GM23338 (cell line): ENCODE results near the gene GNG4. TPM values are rescaled to one million over a fixed set of nuclear protein-coding genes. Genes with fewer than 3 reads are reported as not detected.

Experiments
- CREB1 ChIP-seq: fragments of 250-450 bp; sonication (Bioruptor Pico); IDR thresholded peaks from 2 replicates; pipeline ENCODE4 v1.5.0; 2020; ENCODE audit warnings: low read depth, mild to moderate bottlenecking, moderate library complexity
- EZH2phosphoT487 ChIP-seq: fragments of 200-600 bp; sonication (generic); IDR thresholded peaks from one replicate; pipeline ENCODE4 v1.8.1; 2018; ENCODE audit warnings: antibody characterized with exemption; ENCODE audit not compliant: unreplicated experiment
- JUNB ChIP-seq: IDR thresholded peaks from one replicate; pipeline ENCODE4 v1.6.1; 2016; ENCODE audit warnings: antibody characterized with exemption; ENCODE audit not compliant: unreplicated experiment
- NANOG ChIP-seq: IDR thresholded peaks from 2 replicates; pipeline ENCODE4 v1.6.1; 2016; ENCODE audit warnings: antibody characterized with exemption, borderline replicate concordance
- POLR2AphosphoS5 ChIP-seq: IDR thresholded peaks from 2 replicates; pipeline ENCODE4 v1.6.1; 2016; ENCODE audit warnings: antibody characterized with exemption, low read depth
- STAT1 ChIP-seq: IDR thresholded peaks from one replicate; pipeline ENCODE4 v1.6.1; 2016; ENCODE audit warnings: antibody characterized with exemption; ENCODE audit not compliant: unreplicated experiment
- ZNF114 ChIP-seq: fragments of 250-450 bp; sonication (Bioruptor Pico); IDR thresholded peaks from 2 replicates; pipeline ENCODE4 v1.5.0; 2020; ENCODE audit warnings: mild to moderate bottlenecking, moderate library complexity
- ZNF331 ChIP-seq: fragments of 250-450 bp; sonication (Bioruptor Pico); IDR thresholded peaks from 2 replicates; pipeline ENCODE4 v1.5.0; 2020; ENCODE audit warnings: low read depth, mild to moderate bottlenecking, moderate library complexity
- polyA plus RNA-seq: library from polyadenylated mRNA; unstranded; fragments of >200 nt; fragmentation: Nextera tagmentation; extraction: Ambion mirVana; gene quantifications from 2 replicates; pipeline ENCODE4 v1.2.1, GENCODE V29; 2016
- total RNA-seq: library from RNA; depleted of rRNA; stranded (reverse); fragments of >200 nt; shearing (Covaris generic); gene quantifications from 2 replicates; pipeline ENCODE4 v1.2.3, GENCODE V29; 2014
- TF ChIP-seq, protein P1 (sequence below): fragments of 250-450 bp; sonication (Bioruptor Pico); IDR thresholded peaks from 2 replicates; pipeline ENCODE4 v1.5.0; 2020; ENCODE audit warnings: mild to moderate bottlenecking, moderate library complexity
- TF ChIP-seq, protein P2 (sequence below): IDR thresholded peaks from one replicate; pipeline ENCODE4 v1.6.1; 2018; ENCODE audit warnings: antibody characterized with exemption; ENCODE audit not compliant: unreplicated experiment
- TF ChIP-seq, protein P3 (sequence below), 2 experiments: fragments of 200-600 bp in 1 of 2; sonication (generic) in 1 of 2; conservative IDR thresholded peaks; 2 replicates each; pipeline versions ENCODE4 v1.5.1 to v1.6.1; 2016 to 2017; ENCODE audit warnings: antibody characterized with exemption in 2 of 2, low read depth in 2 of 2, mild to moderate bottlenecking in 2 of 2, moderate library complexity in 1 of 2

GNG4 gene
- total and polyA plus RNA-seq, 2 experiments from 2014 or later, result 40.2 to 49.2 TPM

DNA sequence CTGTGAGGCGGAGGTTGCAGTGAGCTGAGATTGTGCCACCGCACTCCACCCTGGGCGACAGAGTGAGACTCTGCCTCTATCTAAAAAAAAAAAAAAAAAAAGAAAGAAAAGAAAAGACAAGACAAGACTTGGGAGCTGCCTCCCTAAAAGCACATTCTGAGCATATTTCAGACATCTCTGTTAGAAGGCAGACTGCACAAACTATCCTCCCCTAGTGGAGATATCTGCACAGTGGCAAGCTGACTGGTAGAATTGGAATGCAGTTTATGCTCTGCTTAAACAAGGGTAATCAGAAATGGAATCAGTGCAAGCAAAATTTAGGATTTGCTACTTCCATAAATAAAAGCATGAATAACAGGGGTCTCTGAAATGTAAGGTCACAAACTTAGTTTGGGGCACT is 31.8 kb downstream of the GNG4 start (continued):
- TF ChIP-seq, protein P1, sequence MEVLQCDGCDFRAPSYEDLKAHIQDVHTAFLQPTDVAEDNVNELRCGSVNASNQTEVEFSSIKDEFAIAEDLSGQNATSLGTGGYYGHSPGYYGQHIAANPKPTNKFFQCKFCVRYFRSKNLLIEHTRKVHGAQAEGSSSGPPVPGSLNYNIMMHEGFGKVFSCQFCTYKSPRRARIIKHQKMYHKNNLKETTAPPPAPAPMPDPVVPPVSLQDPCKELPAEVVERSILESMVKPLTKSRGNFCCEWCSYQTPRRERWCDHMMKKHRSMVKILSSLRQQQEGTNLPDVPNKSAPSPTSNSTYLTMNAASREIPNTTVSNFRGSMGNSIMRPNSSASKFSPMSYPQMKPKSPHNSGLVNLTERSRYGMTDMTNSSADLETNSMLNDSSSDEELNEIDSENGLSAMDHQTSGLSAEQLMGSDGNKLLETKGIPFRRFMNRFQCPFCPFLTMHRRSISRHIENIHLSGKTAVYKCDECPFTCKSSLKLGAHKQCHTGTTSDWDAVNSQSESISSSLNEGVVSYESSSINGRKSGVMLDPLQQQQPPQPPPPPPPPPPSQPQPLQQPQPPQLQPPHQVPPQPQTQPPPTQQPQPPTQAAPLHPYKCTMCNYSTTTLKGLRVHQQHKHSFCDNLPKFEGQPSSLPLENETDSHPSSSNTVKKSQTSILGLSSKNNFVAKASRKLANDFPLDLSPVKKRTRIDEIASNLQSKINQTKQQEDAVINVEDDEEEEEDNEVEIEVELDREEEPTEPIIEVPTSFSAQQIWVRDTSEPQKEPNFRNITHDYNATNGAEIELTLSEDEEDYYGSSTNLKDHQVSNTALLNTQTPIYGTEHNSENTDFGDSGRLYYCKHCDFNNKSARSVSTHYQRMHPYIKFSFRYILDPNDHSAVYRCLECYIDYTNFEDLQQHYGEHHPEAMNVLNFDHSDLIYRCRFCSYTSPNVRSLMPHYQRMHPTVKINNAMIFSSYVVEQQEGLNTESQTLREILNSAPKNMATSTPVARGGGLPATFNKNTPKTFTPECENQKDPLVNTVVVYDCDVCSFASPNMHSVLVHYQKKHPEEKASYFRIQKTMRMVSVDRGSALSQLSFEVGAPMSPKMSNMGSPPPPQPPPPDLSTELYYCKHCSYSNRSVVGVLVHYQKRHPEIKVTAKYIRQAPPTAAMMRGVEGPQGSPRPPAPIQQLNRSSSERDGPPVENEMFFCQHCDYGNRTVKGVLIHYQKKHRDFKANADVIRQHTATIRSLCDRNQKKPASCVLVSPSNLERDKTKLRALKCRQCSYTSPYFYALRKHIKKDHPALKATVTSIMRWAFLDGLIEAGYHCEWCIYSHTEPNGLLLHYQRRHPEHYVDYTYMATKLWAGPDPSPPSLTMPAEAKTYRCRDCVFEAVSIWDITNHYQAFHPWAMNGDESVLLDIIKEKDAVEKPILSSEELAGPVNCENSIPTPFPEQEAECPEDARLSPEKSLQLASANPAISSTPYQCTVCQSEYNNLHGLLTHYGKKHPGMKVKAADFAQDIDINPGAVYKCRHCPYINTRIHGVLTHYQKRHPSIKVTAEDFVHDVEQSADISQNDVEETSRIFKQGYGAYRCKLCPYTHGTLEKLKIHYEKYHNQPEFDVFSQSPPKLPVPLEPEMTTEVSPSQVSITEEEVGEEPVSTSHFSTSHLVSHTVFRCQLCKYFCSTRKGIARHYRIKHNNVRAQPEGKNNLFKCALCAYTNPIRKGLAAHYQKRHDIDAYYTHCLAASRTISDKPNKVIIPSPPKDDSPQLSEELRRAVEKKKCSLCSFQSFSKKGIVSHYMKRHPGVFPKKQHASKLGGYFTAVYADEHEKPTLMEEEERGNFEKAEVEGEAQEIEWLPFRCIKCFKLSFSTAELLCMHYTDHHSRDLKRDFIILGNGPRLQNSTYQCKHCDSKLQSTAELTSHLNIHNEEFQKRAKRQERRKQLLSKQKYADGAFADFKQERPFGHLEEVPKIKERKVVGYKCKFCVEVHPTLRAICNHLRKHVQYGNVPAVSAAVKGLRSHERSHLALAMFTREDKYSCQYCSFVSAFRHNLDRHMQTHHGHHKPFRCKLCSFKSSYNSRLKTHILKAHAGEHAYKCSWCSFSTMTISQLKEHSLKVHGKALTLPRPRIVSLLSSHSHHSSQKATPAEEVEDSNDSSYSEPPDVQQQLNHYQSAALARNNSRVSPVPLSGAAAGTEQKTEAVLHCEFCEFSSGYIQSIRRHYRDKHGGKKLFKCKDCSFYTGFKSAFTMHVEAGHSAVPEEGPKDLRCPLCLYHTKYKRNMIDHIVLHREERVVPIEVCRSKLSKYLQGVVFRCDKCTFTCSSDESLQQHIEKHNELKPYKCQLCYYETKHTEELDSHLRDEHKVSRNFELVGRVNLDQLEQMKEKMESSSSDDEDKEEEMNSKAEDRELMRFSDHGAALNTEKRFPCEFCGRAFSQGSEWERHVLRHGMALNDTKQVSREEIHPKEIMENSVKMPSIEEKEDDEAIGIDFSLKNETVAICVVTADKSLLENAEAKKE, result no peak
- TF ChIP-seq STAT1 (no peak), POLR2AphosphoS5 (no peak), ZNF331 (CRISPR knock-in tag) (no peak), EZH2phosphoT487 (no peak), JUNB (no peak), CREB1 (CRISPR knock-in tag) (no peak), NANOG (no peak), ZNF114 (CRISPR knock-in tag) (no peak)
- TF ChIP-seq, protein P2, sequence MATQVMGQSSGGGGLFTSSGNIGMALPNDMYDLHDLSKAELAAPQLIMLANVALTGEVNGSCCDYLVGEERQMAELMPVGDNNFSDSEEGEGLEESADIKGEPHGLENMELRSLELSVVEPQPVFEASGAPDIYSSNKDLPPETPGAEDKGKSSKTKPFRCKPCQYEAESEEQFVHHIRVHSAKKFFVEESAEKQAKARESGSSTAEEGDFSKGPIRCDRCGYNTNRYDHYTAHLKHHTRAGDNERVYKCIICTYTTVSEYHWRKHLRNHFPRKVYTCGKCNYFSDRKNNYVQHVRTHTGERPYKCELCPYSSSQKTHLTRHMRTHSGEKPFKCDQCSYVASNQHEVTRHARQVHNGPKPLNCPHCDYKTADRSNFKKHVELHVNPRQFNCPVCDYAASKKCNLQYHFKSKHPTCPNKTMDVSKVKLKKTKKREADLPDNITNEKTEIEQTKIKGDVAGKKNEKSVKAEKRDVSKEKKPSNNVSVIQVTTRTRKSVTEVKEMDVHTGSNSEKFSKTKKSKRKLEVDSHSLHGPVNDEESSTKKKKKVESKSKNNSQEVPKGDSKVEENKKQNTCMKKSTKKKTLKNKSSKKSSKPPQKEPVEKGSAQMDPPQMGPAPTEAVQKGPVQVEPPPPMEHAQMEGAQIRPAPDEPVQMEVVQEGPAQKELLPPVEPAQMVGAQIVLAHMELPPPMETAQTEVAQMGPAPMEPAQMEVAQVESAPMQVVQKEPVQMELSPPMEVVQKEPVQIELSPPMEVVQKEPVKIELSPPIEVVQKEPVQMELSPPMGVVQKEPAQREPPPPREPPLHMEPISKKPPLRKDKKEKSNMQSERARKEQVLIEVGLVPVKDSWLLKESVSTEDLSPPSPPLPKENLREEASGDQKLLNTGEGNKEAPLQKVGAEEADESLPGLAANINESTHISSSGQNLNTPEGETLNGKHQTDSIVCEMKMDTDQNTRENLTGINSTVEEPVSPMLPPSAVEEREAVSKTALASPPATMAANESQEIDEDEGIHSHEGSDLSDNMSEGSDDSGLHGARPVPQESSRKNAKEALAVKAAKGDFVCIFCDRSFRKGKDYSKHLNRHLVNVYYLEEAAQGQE, result no peak
- TF ChIP-seq, protein P3, sequence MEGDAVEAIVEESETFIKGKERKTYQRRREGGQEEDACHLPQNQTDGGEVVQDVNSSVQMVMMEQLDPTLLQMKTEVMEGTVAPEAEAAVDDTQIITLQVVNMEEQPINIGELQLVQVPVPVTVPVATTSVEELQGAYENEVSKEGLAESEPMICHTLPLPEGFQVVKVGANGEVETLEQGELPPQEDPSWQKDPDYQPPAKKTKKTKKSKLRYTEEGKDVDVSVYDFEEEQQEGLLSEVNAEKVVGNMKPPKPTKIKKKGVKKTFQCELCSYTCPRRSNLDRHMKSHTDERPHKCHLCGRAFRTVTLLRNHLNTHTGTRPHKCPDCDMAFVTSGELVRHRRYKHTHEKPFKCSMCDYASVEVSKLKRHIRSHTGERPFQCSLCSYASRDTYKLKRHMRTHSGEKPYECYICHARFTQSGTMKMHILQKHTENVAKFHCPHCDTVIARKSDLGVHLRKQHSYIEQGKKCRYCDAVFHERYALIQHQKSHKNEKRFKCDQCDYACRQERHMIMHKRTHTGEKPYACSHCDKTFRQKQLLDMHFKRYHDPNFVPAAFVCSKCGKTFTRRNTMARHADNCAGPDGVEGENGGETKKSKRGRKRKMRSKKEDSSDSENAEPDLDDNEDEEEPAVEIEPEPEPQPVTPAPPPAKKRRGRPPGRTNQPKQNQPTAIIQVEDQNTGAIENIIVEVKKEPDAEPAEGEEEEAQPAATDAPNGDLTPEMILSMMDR (conservative IDR thresholded peaks at IDR 0.05; ENCODE audit: low read depth in 2 of 2), result no peak
